Natural killer cell (primary cell): ENCODE measurements around the gene PPP1R1B. TPM values are rescaled to one million over a fixed set of nuclear protein-coding genes. Genes with fewer than 3 reads are reported as not detected.
A peak's percentile ranks its signal among the peaks of the same experiment; 100 is the strongest.

Experiments used
- ATAC-seq, 3 donors: fragments of 150-1000 bp in 2 of 3; fragments of 200-7000 bp in 1 of 3; cut with Tn5 transposase; 1 replicate in 1 of 3; 2 replicates in 2 of 3; pipeline ENCODE4 v1.10.0; 2021; ENCODE audit warnings: mild to moderate bottlenecking in 2 of 3, moderate library complexity in 2 of 3
- DNase-seq, 2 donors: peaks; one replicate each; pipeline versions ENCODE4 v3.0.0 to v3.0.0-alpha.2; 2013 to 2021; ENCODE audit warnings: mixed read lengths in 1 of 2
- H3K27ac ChIP-seq: one replicate; pipeline ENCODE4 v1.5.1; 2013; ENCODE audit warnings: mild to moderate bottlenecking, low read length
- H3K27me3 ChIP-seq: one replicate; pipeline ENCODE4 v1.6.1; 2013; ENCODE audit warnings: low read length; ENCODE audit not compliant: control insufficient read depth, insufficient read depth
- H3K36me3 ChIP-seq: one replicate; pipeline ENCODE4 v1.6.1; 2013; ENCODE audit warnings: low read length; ENCODE audit not compliant: control insufficient read depth, insufficient read depth
- H3K4me1 ChIP-seq: one replicate; pipeline ENCODE4 v1.6.1; 2013; ENCODE audit warnings: low read length; ENCODE audit not compliant: control insufficient read depth, insufficient read depth
- H3K4me3 ChIP-seq: one replicate; pipeline ENCODE4 v1.5.1; 2013; ENCODE audit warnings: low read length
- H3K9me3 ChIP-seq: one replicate; pipeline ENCODE4 v1.6.1; 2013; ENCODE audit warnings: low read length; ENCODE audit not compliant: control insufficient read depth, insufficient read depth
- H3K27ac Mint-ChIP-seq, 2 donors: one replicate each; pipeline ENCODE4 v1.8.0; 2022; ENCODE audit warnings: mild to moderate bottlenecking in 2 of 2, mixed read lengths in 2 of 2, moderate library complexity in 1 of 2
- H3K27me3 Mint-ChIP-seq, 2 donors: one replicate each; pipeline ENCODE4 v1.8.0; 2022; ENCODE audit warnings: low read depth in 2 of 2, mixed read lengths in 2 of 2
- H3K36me3 Mint-ChIP-seq: one replicate; pipeline ENCODE4 v1.8.0; 2022; ENCODE audit warnings: mixed read lengths
- H3K4me1 Mint-ChIP-seq, 2 donors: one replicate each; pipeline ENCODE4 v1.8.0; 2022; ENCODE audit warnings: mixed read lengths in 2 of 2
- H3K4me3 Mint-ChIP-seq: one replicate; pipeline ENCODE4 v1.8.0; 2022; ENCODE audit warnings: mild to moderate bottlenecking, moderate library complexity, mixed read lengths
- H3K9me3 Mint-ChIP-seq, 2 donors: one replicate each; pipeline ENCODE4 v1.8.0; 2022; ENCODE audit warnings: mixed read lengths in 2 of 2
- CTCF ChIP-seq: fragments of 200-600 bp; IDR thresholded peaks from one replicate; pipeline ENCODE4 v1.8.0; 2022; ENCODE audit warnings: antibody characterized with exemption
- WGBS: methylation state at CpG from one replicate; pipeline ENCODE4 v1.1.7; 2013; ENCODE audit warnings: missing lambda C conversion rate; ENCODE audit not compliant: insufficient coverage; 5-methylcytosine and 5-hydroxymethylcytosine counted together
- intact Hi-C: fragments of 100-400 bp; cut with micrococcal nuclease; formaldehyde crosslinking; loops from one replicate; pipeline ENCODE4 v1.14.2; 2022
- total RNA-seq, 4 donors: library from RNA; stranded (reverse); fragments of 120-200 nt in 1 of 4; gene quantifications; one replicate each; pipeline versions ENCODE4 v1.2.3 to v1.2.4, GENCODE V29; 2013 to 2022

The PPP1R1B gene
- total RNA-seq, 3 donors from 2014 or later (not counting 1 experiment from before 2014, with no cell fraction given): not detected

- no peaks in the 10 kb centered on the region for H3K36me3 Mint-ChIP-seq
- Histone ChIP-seq H3K4me3 (no peak overlapping the region), H3K9me3 (no peaks in the 10 kb centered on the region), H3K27ac (no peak overlapping the region), H3K4me1 (peaks cover 28% of the 10 kb centered on the region), H3K27me3 (peaks cover 2% of the 10 kb centered on the region), H3K36me3 (peaks cover 50% of the 10 kb centered on the region)
- no peaks in the 10 kb centered on the region for H3K9me3 Mint-ChIP-seq
- intact Hi-C loops: no loop called here
- WGBS: 90% methylated on average over 22 of the region's 22 CpGs
- no peaks in the 10 kb centered on the region for H3K27me3 Mint-ChIP-seq
- H3K4me3 Mint-ChIP-seq: no peak overlapping the region
- no peak for ATAC-seq
- H3K27ac Mint-ChIP-seq: no peak overlapping the region
- H3K4me1 Mint-ChIP-seq: peaks cover 0 to 11% of the 10 kb centered on the region in 2 donors
- no peak for TF ChIP-seq CTCF
- DNase-seq: no peak
These were observed 36.0 kb downstream of the PPP1R1B start for GRCh38 chr17:39662551-39663339.

GRCh38 chr17:39663340-39663687 is 36.6 kb downstream of the PPP1R1B start:
- Histone ChIP-seq H3K9me3 (no peaks in the 10 kb centered on the region), H3K4me1 (peaks cover 32% of the 10 kb centered on the region), H3K27ac (no peak overlapping the region), H3K27me3 (peaks cover 2% of the 10 kb centered on the region), H3K36me3 (peaks cover 44% of the 10 kb centered on the region), H3K4me3 (no peak overlapping the region)
- intact Hi-C loops: no loop called here
- Mint-ChIP-seq H3K9me3 (no peaks in the 10 kb centered on the region), H3K4me3 (no peak overlapping the region), H3K36me3 (no peaks in the 10 kb centered on the region), H3K27ac (no peak overlapping the region), H3K27me3 (no peaks in the 10 kb centered on the region), H3K4me1 (peaks cover under 1 to 16% of the 10 kb centered on the region in 2 donors)
- DNase-seq (no peak), ATAC-seq (no peak)
- no CpG with 5 or more reads among the region's 4 CpGs for WGBS
- TF ChIP-seq CTCF: no peak

GRCh38 chr17:39663688-39664580 is 37.2 kb downstream of the PPP1R1B start:
- no peak for ATAC-seq
- peaks cover 39% of the 10 kb centered on the region for H3K36me3 ChIP-seq
- intact Hi-C loops: no loop called here
- Mint-ChIP-seq H3K9me3 (no peaks in the 10 kb centered on the region), H3K27ac (peak overlapping the region in 1 of 2 donors; percentile 51), H3K4me1 (peaks cover 7 to 22% of the 10 kb centered on the region in 2 donors), H3K36me3 (no peaks in the 10 kb centered on the region), H3K4me3 (no peak overlapping the region), H3K27me3 (no peaks in the 10 kb centered on the region)
- no peak overlapping the region for H3K4me3 ChIP-seq
- peaks cover 2% of the 10 kb centered on the region for H3K27me3 ChIP-seq
- H3K27ac ChIP-seq: no peak overlapping the region
- TF ChIP-seq CTCF: no peak
- no peaks in the 10 kb centered on the region for H3K9me3 ChIP-seq
- WGBS: 85% methylated on average over 17 of the region's 17 CpGs
- H3K4me1 ChIP-seq: peaks cover 34% of the 10 kb centered on the region
- DNase-seq: no peak
